HFF-Myc (cell line): ENCODE results near the gene ERI3.

Experiments
- DNase-seq: peaks from one replicate; pipeline ENCODE4 v3.0.0-alpha.2; 2011; ENCODE audit warnings: low read depth; ENCODE audit errors: extremely low read depth
- H3K4me3 ChIP-seq: replicated peaks from 2 replicates; pipeline ENCODE4 v1.5.1; 2011; ENCODE audit warnings: low read depth, mild to moderate bottlenecking, control low read depth, low read length
- TF ChIP-seq, protein P1 (sequence below): IDR thresholded peaks from 2 replicates; pipeline ENCODE4 v1.5.1; 2012; ENCODE audit warnings: mild to moderate bottlenecking, low read depth, low read length, control low read depth; ENCODE audit errors: missing control alignments

The ERI3 gene

GRCh38 chr1:44338136-44338535 lies 16.9 kb downstream of the ERI3 start:
- TF ChIP-seq, protein P1, sequence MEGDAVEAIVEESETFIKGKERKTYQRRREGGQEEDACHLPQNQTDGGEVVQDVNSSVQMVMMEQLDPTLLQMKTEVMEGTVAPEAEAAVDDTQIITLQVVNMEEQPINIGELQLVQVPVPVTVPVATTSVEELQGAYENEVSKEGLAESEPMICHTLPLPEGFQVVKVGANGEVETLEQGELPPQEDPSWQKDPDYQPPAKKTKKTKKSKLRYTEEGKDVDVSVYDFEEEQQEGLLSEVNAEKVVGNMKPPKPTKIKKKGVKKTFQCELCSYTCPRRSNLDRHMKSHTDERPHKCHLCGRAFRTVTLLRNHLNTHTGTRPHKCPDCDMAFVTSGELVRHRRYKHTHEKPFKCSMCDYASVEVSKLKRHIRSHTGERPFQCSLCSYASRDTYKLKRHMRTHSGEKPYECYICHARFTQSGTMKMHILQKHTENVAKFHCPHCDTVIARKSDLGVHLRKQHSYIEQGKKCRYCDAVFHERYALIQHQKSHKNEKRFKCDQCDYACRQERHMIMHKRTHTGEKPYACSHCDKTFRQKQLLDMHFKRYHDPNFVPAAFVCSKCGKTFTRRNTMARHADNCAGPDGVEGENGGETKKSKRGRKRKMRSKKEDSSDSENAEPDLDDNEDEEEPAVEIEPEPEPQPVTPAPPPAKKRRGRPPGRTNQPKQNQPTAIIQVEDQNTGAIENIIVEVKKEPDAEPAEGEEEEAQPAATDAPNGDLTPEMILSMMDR = no peak
- H3K4me3 ChIP-seq = no peak overlapping the region
- DNase-seq = no peak

- no peak overlapping the region for H3K4me3 ChIP-seq
- DNase-seq = no peak
- TF ChIP-seq, protein P1 = no peak
Observed at GRCh38 chr1:44336668-44337067, 18.4 kb downstream of the ERI3 start.

DNA sequence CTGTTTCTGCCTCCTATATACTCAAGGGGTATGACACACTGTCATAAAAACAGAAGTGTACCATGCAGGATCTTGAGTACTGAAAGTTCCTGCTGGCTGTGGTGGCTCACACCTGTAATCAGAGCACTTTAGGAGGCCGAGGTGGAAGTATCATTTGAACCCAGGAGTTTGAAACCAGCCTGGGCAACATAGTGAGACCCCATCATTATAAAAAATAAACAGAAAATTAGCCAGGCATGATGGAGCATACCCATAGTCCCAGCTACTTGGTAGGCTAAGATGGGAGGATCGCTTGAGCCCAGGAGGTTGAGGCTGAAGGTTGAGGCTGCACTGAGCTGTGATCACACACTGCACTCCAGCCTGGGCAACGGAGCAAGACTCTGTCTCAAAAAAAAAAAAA lies 20.1 kb downstream of the ERI3 start:
- no peak for DNase-seq
- TF ChIP-seq, protein P1 = no peak
- no peak overlapping the region for H3K4me3 ChIP-seq

DNA sequence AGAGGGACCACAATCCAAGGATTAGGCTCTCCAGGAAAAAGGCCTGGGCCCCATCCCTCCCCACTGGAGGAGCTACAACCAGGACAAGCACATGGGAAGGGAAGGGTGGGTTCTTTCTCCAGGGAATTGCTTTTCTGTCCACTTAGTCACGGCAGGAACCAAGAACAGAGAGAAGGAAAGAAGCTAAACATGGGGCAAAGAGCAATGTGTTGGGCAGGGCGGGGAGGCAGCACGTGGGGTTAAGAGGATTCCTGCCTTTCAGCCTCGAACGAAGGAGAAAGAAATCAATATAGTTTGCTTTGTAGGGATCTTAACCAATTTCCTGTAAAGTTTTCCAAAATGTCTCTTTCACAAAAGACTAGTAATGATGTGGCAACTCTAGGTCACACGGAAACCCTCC lies 21.7 kb downstream of the ERI3 start:
- DNase-seq = no peak
- TF ChIP-seq, protein P1 = no peak
- no peak overlapping the region for H3K4me3 ChIP-seq

GRCh38 chr1:44332505-44332904 lies 22.6 kb downstream of the ERI3 start:
- H3K4me3 ChIP-seq = no peak overlapping the region
- TF ChIP-seq, protein P1 = no peak

GRCh38 chr1:44330935-44331334 lies 24.1 kb downstream of the ERI3 start:
- H3K4me3 ChIP-seq = no peak overlapping the region
- DNase-seq = no peak
- TF ChIP-seq, protein P1 = no peak

More at GRCh38 chr1:44332505-44332904, 22.6 kb downstream of the ERI3 start:
- DNase-seq = no peak
